SK-N-SH treated with all-trans-retinoic acid at 6 μM for 48 hours (cell line): ENCODE results near the gene CCND1.

ENCODE experiments used
- ATAC-seq: fragments of 200-7000 bp; cut with Tn5 transposase; 3 replicates; pipeline ENCODE4 v1.9.1; 2020; ENCODE audit warnings: mild to moderate bottlenecking, moderate library complexity
- CSDC2 ChIP-seq: fragments of 250-450 bp; sonication (Bioruptor Pico); IDR thresholded peaks from 2 replicates; pipeline ENCODE4 v1.5.0; 2020; ENCODE audit warnings: mild to moderate bottlenecking, moderate library complexity
- ESRRG ChIP-seq: fragments of 250-450 bp; sonication (Bioruptor Pico); IDR thresholded peaks from 2 replicates; pipeline ENCODE4 v1.6.1; 2021; ENCODE audit warnings: mild to moderate bottlenecking
- GLIS3 ChIP-seq: fragments of 250-450 bp; sonication (Bioruptor Pico); IDR thresholded peaks from 2 replicates; pipeline ENCODE4 v1.5.0; 2020; ENCODE audit warnings: mild to moderate bottlenecking, moderate library complexity
- ISL1 ChIP-seq: fragments of 250-450 bp; sonication (Bioruptor Pico); IDR thresholded peaks from 2 replicates; pipeline ENCODE4 v2.1.2; 2022; ENCODE audit warnings: mild to moderate bottlenecking, moderate library complexity
- PPARA ChIP-seq: fragments of 250-450 bp; sonication (Bioruptor Pico); IDR thresholded peaks from 2 replicates; pipeline ENCODE4 v1.5.0; 2020; ENCODE audit warnings: mild to moderate bottlenecking, borderline replicate concordance
- RARB ChIP-seq: fragments of 250-450 bp; sonication (Bioruptor Pico); IDR thresholded peaks from 2 replicates; pipeline ENCODE4 v1.8.0; 2021; ENCODE audit warnings: mild to moderate bottlenecking, moderate library complexity
- TOX ChIP-seq: fragments of 250-450 bp; sonication (Bioruptor Pico); IDR thresholded peaks from 2 replicates; pipeline ENCODE4 v1.8.0; 2021; ENCODE audit warnings: mild to moderate bottlenecking, moderate library complexity, borderline replicate concordance
- ZC3H10 ChIP-seq: fragments of 250-450 bp; sonication (Bioruptor Pico); IDR thresholded peaks from 2 replicates; pipeline ENCODE4 v1.5.1; 2021; ENCODE audit warnings: mild to moderate bottlenecking, moderate library complexity
- TF ChIP-seq, protein P1 (sequence below): fragments of 250-450 bp; sonication (Bioruptor Pico); IDR thresholded peaks from 2 replicates; pipeline ENCODE4 v1.5.1; 2020; ENCODE audit warnings: low read depth, mild to moderate bottlenecking, moderate library complexity
- TF ChIP-seq, protein P2 (sequence below): fragments of 250-450 bp; sonication (Bioruptor Pico); IDR thresholded peaks from 2 replicates; pipeline ENCODE4 v1.5.0; 2020; ENCODE audit warnings: mild to moderate bottlenecking, moderate library complexity
- TF ChIP-seq, protein P3 (sequence below): fragments of 250-450 bp; sonication (Bioruptor Pico); IDR thresholded peaks from 2 replicates; pipeline ENCODE4 v1.8.0; 2021; ENCODE audit warnings: low read depth, mild to moderate bottlenecking, moderate library complexity, borderline replicate concordance
- TF ChIP-seq, protein P4 (sequence below): fragments of 250-450 bp; sonication (Bioruptor Pico); IDR thresholded peaks from 2 replicates; pipeline ENCODE4 v1.5.1; 2021; ENCODE audit warnings: mild to moderate bottlenecking, moderate library complexity
- TF ChIP-seq, protein P5 (sequence below): fragments of 250-450 bp; sonication (Bioruptor Pico); IDR thresholded peaks from 2 replicates; pipeline ENCODE4 v1.8.0; 2020; ENCODE audit warnings: mild to moderate bottlenecking, moderate library complexity, borderline replicate concordance

The CCND1 gene

DNA sequence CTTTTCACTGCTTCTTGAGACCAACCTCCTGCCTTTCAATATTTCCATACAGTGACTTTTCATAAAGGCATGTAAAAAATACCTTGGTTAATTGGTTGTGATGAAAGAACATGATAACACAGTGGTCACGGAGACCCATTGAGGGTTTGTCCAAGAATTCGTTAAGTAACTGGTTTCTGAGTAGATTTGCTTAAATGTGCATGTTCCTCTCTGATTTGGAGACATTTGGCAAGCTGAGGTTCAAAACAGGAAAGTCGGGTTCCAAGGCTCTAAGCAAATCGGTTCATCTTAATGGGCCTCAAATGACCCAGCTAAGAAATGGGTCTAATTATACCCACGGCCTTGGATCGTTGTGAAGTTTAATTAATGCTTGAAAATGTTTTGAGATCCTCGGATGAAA is 36.9 kb upstream of the CCND1 start:
- no peak for TF ChIP-seq RARB (CRISPR knock-in tag)
- TF ChIP-seq PPARA (CRISPR knock-in tag), result no peak
- no peak for TF ChIP-seq ESRRG
- TF ChIP-seq, all 23 proteins: peak for 0

DNA sequence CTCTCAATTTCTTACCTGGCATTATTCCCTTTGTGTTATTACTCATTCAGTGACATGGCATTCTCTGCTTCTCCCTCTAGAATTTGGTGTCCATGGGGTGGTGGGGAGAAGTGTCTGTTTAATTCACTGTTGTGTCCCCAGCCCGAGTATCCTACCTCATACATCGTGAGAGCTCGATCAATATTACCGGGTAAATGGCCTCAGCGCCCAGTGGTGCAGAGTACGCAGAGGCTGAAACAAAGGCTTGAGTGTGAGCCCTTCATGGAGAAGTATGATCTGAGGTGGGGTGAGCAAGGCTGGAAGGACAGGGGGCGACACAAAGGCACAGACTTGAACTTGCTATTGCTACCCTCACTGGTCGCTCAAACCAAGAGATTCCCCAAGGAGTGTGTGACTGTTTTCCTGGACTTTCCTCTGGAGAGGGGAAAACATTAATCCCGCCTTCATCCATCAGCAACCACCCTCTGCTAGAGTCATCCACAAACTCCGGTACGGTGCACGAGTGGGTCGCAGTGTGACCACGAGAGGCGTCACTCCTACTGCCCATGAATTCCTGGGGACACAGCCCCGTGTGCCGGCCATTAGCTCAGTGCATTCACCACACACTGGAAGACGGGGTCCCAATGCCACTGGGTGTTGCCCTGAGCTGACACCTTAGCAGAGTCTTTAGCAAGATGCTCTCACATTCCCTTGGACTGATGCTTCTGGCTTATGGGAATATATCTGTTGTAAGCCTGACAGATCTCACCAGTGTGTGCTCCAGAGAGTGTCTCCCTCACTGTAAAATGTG is 35.0 kb upstream of the CCND1 start:
- ATAC-seq, result no peak

More for the DNA sequence above, 36.9 kb upstream of the CCND1 start:
- ATAC-seq, result no peak

DNA sequence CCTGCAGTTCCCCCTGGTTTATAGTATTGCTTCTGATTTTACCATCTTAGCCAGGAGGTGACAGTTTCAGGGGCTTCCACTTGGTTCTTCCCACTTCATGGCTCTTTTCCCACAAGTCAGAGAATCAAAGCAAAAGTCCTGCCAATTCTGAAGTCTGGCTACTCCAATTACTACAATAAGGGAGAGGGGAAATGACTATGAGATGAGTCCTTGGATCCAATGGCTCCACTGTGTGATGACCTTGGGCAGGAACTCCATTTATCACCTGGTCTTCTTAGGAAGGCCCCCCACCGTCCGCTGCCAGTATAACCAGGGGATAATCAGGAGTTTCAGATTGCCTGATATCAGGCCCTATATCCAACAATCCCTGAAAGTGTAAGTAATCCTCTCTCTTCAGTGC is 31.6 kb upstream of the CCND1 start:
- no peak for TF ChIP-seq RARB (CRISPR knock-in tag)
- TF ChIP-seq, protein P1, sequence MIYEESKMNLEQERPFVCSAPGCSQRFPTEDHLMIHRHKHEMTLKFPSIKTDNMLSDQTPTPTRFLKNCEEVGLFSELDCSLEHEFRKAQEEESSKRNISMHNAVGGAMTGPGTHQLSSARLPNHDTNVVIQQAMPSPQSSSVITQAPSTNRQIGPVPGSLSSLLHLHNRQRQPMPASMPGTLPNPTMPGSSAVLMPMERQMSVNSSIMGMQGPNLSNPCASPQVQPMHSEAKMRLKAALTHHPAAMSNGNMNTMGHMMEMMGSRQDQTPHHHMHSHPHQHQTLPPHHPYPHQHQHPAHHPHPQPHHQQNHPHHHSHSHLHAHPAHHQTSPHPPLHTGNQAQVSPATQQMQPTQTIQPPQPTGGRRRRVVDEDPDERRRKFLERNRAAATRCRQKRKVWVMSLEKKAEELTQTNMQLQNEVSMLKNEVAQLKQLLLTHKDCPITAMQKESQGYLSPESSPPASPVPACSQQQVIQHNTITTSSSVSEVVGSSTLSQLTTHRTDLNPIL (CRISPR knock-in tag), result no peak
- TF ChIP-seq, protein P2, sequence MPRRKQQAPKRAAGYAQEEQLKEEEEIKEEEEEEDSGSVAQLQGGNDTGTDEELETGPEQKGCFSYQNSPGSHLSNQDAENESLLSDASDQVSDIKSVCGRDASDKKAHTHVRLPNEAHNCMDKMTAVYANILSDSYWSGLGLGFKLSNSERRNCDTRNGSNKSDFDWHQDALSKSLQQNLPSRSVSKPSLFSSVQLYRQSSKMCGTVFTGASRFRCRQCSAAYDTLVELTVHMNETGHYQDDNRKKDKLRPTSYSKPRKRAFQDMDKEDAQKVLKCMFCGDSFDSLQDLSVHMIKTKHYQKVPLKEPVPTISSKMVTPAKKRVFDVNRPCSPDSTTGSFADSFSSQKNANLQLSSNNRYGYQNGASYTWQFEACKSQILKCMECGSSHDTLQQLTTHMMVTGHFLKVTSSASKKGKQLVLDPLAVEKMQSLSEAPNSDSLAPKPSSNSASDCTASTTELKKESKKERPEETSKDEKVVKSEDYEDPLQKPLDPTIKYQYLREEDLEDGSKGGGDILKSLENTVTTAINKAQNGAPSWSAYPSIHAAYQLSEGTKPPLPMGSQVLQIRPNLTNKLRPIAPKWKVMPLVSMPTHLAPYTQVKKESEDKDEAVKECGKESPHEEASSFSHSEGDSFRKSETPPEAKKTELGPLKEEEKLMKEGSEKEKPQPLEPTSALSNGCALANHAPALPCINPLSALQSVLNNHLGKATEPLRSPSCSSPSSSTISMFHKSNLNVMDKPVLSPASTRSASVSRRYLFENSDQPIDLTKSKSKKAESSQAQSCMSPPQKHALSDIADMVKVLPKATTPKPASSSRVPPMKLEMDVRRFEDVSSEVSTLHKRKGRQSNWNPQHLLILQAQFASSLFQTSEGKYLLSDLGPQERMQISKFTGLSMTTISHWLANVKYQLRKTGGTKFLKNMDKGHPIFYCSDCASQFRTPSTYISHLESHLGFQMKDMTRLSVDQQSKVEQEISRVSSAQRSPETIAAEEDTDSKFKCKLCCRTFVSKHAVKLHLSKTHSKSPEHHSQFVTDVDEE (CRISPR knock-in tag), result no peak
- no peak for TF ChIP-seq ESRRG
- TF ChIP-seq, all 23 proteins: peak for 0
- no peak for ATAC-seq

More for the DNA sequence above, 35.0 kb upstream of the CCND1 start:
- TF ChIP-seq ISL1 (CRISPR knock-in tag) (no peak), ZC3H10 (no peak), GLIS3 (CRISPR knock-in tag) (no peak), RARB (CRISPR knock-in tag) (no peak), CSDC2 (CRISPR knock-in tag) (no peak), TOX (no peak)
- TF ChIP-seq, protein P3, sequence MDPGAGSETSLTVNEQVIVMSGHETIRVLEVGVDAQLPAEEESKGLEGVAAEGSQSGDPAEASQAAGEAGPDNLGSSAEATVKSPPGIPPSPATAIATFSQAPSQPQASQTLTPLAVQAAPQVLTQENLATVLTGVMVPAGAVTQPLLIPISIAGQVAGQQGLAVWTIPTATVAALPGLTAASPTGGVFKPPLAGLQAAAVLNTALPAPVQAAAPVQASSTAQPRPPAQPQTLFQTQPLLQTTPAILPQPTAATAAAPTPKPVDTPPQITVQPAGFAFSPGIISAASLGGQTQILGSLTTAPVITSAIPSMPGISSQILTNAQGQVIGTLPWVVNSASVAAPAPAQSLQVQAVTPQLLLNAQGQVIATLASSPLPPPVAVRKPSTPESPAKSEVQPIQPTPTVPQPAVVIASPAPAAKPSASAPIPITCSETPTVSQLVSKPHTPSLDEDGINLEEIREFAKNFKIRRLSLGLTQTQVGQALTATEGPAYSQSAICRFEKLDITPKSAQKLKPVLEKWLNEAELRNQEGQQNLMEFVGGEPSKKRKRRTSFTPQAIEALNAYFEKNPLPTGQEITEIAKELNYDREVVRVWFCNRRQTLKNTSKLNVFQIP (CRISPR knock-in tag), result no peak
- TF ChIP-seq, protein P4, sequence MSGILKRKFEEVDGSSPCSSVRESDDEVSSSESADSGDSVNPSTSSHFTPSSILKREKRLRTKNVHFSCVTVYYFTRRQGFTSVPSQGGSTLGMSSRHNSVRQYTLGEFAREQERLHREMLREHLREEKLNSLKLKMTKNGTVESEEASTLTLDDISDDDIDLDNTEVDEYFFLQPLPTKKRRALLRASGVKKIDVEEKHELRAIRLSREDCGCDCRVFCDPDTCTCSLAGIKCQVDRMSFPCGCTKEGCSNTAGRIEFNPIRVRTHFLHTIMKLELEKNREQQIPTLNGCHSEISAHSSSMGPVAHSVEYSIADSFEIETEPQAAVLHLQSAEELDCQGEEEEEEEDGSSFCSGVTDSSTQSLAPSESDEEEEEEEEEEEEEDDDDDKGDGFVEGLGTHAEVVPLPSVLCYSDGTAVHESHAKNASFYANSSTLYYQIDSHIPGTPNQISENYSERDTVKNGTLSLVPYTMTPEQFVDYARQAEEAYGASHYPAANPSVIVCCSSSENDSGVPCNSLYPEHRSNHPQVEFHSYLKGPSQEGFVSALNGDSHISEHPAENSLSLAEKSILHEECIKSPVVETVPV (CRISPR knock-in tag), result no peak
- TF ChIP-seq, protein P5, sequence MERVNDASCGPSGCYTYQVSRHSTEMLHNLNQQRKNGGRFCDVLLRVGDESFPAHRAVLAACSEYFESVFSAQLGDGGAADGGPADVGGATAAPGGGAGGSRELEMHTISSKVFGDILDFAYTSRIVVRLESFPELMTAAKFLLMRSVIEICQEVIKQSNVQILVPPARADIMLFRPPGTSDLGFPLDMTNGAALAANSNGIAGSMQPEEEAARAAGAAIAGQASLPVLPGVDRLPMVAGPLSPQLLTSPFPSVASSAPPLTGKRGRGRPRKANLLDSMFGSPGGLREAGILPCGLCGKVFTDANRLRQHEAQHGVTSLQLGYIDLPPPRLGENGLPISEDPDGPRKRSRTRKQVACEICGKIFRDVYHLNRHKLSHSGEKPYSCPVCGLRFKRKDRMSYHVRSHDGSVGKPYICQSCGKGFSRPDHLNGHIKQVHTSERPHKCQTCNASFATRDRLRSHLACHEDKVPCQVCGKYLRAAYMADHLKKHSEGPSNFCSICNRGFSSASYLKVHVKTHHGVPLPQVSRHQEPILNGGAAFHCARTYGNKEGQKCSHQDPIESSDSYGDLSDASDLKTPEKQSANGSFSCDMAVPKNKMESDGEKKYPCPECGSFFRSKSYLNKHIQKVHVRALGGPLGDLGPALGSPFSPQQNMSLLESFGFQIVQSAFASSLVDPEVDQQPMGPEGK (CRISPR knock-in tag), result no peak
- TF ChIP-seq, protein P2 (CRISPR knock-in tag), result no peak
